ENCODE results near the gene SYTL5. TPM values are rescaled to one million over a fixed set of nuclear protein-coding genes. Genes with fewer than 3 reads are reported as not detected.

Gene SYTL5
- total RNA-seq, 3 donors from 2014 or later, result 0.05 TPM; not detected in 2

GRCh38 chrX:38050806-38051205 lies 44.5 kb downstream of the SYTL5 start:
- DNase-seq (no peak), ATAC-seq (no peak)
- Mint-ChIP-seq H3K4me1 (ENCODE audit: low read depth) (no peaks in the 10 kb centered on the region), H3K27me3 (ENCODE audit: low read depth) (peaks cover 2% of the 10 kb centered on the region), H3K4me3 (no peak overlapping the region), H3K9me3 (no peaks in the 10 kb centered on the region), H3K36me3 (ENCODE audit: insufficient read depth) (no peaks in the 10 kb centered on the region)

GRCh38 chrX:38052096-38052495 lies 45.7 kb downstream of the SYTL5 start:
- Mint-ChIP-seq H3K4me1 (ENCODE audit: low read depth) (no peaks in the 10 kb centered on the region), H3K27me3 (ENCODE audit: low read depth) (peaks cover 2% of the 10 kb centered on the region), H3K4me3 (no peak overlapping the region), H3K36me3 (ENCODE audit: insufficient read depth) (no peaks in the 10 kb centered on the region), H3K9me3 (no peaks in the 10 kb centered on the region)
- peak; percentile 34 to 70 for ATAC-seq
- DNase-seq, result no peak

DNA sequence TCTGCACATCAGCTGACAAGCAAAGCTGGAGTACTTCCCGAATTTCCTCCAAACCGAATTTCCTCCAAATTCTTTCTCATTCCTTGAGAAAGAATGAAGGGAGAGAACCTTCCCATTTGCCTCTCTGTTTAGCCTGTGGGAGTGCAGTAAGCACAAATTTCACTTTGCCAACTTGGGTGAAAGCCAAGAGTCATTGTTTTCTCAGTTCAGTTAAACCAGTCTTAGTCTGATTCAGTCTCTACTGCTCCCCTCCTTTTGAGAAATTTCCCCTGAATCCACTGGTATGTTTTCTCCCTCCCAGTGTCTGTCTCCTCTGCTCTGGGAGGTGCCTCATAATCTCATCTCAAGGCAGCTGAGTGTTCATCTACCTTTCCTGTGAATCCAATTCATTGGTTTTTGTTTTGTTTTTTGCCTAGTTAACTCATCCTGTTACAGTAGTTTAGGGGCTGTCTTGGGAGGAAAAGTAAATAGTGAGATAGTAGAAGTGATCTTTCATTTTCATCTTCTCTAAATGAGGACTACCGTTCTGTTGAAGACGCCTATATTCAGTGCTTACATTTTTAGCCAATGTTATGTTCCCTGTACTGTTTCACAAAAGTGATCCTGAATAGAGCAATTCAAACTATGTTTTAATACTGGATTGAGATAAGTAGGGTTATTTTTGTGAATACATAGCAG lies 49.0 kb downstream of the SYTL5 start:
- H3K9me3 Mint-ChIP-seq, result no peaks in the 10 kb centered on the region
- ATAC-seq, result no peak

GRCh38 chrX:38060331-38060878 lies 54.1 kb downstream of the SYTL5 start:
- H3K4me1 Mint-ChIP-seq (ENCODE audit: low read depth), result no peaks in the 10 kb centered on the region
- H3K9me3 Mint-ChIP-seq, result no peaks in the 10 kb centered on the region
- no peaks in the 10 kb centered on the region for H3K27me3 Mint-ChIP-seq (ENCODE audit: low read depth)
- DNase-seq (no peak), ATAC-seq (no peak)
- H3K4me3 Mint-ChIP-seq, result no peak overlapping the region
- no peaks in the 10 kb centered on the region for H3K36me3 Mint-ChIP-seq (ENCODE audit: insufficient read depth)

More for the DNA sequence above, 49.0 kb downstream of the SYTL5 start:
- Mint-ChIP-seq H3K27me3 (ENCODE audit: low read depth) (peaks cover 2% of the 10 kb centered on the region), H3K36me3 (ENCODE audit: insufficient read depth) (no peaks in the 10 kb centered on the region), H3K4me1 (ENCODE audit: low read depth) (no peaks in the 10 kb centered on the region), H3K4me3 (no peak overlapping the region)
- no peak for DNase-seq

- DNase-seq, result no peak
- H3K4me3 Mint-ChIP-seq, result no peak overlapping the region
Measured at GRCh38 chrX:38061335-38061734, 55.0 kb downstream of the SYTL5 start.

GRCh38 chrX:38066934-38067333 lies 60.6 kb downstream of the SYTL5 start:
- Mint-ChIP-seq H3K4me3 (no peak overlapping the region), H3K27me3 (ENCODE audit: low read depth) (no peaks in the 10 kb centered on the region), H3K36me3 (ENCODE audit: insufficient read depth) (no peaks in the 10 kb centered on the region), H3K4me1 (ENCODE audit: low read depth) (no peaks in the 10 kb centered on the region), H3K9me3 (no peaks in the 10 kb centered on the region)
- ATAC-seq (no peak), DNase-seq (no peak)

More at GRCh38 chrX:38061335-38061734, 55.0 kb downstream of the SYTL5 start:
- Mint-ChIP-seq H3K36me3 (ENCODE audit: insufficient read depth) (no peaks in the 10 kb centered on the region), H3K27me3 (ENCODE audit: low read depth) (no peaks in the 10 kb centered on the region), H3K4me1 (ENCODE audit: low read depth) (no peaks in the 10 kb centered on the region), H3K9me3 (no peaks in the 10 kb centered on the region)
- ATAC-seq, result no peak

- ATAC-seq (no peak), DNase-seq (no peak)
- Mint-ChIP-seq H3K9me3 (no peaks in the 10 kb centered on the region), H3K27me3 (ENCODE audit: low read depth) (no peaks in the 10 kb centered on the region), H3K4me3 (no peak overlapping the region), H3K36me3 (ENCODE audit: insufficient read depth) (no peaks in the 10 kb centered on the region), H3K4me1 (ENCODE audit: low read depth) (no peaks in the 10 kb centered on the region)
Measured at GRCh38 chrX:38069273-38069672, 62.9 kb downstream of the SYTL5 start.

DNA sequence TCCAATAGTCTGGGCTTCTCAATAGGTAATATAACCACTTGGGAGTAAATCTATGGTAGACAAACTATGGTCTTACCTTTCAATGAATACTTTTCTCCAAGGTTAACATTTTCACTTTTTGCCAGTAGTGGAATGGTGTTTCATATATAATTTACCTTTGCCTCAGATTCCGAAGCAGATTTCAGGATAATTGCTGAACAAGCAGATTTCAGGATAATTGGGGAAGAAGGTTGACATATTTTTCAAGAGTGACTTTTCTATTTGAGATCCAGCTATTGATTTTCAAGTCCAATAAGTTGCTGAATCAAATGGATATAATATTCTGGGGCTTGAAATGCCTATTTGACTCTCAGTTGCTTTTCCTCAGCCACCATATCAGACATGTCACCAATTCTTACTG lies 63.6 kb downstream of the SYTL5 start:
- DNase-seq (no peak), ATAC-seq (no peak)
- Mint-ChIP-seq H3K4me1 (ENCODE audit: low read depth) (no peaks in the 10 kb centered on the region), H3K27me3 (ENCODE audit: low read depth) (no peaks in the 10 kb centered on the region), H3K9me3 (no peaks in the 10 kb centered on the region), H3K36me3 (ENCODE audit: insufficient read depth) (no peaks in the 10 kb centered on the region), H3K4me3 (no peak overlapping the region)

DNA sequence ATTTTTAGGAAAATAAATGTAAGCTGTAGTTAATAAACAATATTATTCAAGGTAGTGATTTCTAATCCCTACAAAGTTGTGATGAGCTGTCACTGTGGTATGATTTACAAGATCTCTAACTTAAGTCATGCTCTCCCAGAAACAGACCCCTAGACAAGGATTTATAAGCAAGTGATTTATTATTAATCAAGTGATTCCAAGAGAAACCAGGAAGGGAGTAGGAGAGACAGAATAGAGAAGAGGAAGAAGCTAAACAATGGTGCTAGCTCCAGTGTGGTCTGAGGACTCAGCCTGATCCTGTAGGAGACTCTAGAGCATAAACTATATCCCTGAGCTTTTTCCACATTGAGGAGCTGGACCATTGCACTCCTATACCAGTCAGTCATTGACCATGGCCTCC lies 73.1 kb downstream of the SYTL5 start:
- no peaks in the 10 kb centered on the region for H3K4me1 Mint-ChIP-seq (ENCODE audit: low read depth)
- peaks cover 2% of the 10 kb centered on the region for H3K27me3 Mint-ChIP-seq (ENCODE audit: low read depth)
- H3K4me3 Mint-ChIP-seq, result no peak overlapping the region
- ATAC-seq, result no peak
- DNase-seq, result no peak
- no peaks in the 10 kb centered on the region for H3K36me3 Mint-ChIP-seq (ENCODE audit: insufficient read depth)
- H3K9me3 Mint-ChIP-seq, result no peaks in the 10 kb centered on the region

GRCh38 chrX:38080808-38081207 lies 74.5 kb downstream of the SYTL5 start:
- Mint-ChIP-seq H3K27me3 (ENCODE audit: low read depth) (peaks cover 2% of the 10 kb centered on the region), H3K4me3 (no peak overlapping the region), H3K36me3 (ENCODE audit: insufficient read depth) (no peaks in the 10 kb centered on the region), H3K4me1 (ENCODE audit: low read depth) (no peaks in the 10 kb centered on the region), H3K9me3 (no peaks in the 10 kb centered on the region)
- ATAC-seq (no peak), DNase-seq (no peak)

DNA sequence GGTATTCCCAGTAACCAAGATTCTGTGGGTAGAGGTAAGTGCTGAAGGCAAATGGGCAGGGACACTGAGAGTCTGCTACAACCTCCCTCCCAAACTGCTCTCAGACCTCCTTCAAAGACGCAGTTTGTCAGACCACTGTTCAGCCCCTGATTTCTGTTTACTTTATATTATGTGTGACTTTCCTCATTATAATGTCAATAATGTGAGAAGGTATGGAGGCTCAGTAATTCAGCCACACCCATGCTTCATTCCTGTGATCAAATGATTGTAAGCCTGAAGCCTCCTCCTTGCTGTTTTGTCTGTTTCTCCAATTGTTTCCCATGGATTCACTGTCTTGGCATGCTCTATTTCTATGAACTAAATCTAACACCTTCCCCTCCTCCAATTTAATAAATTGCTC lies 75.6 kb downstream of the SYTL5 start:
- no peak for DNase-seq
- no peaks in the 10 kb centered on the region for H3K9me3 Mint-ChIP-seq
- no peaks in the 10 kb centered on the region for H3K36me3 Mint-ChIP-seq (ENCODE audit: insufficient read depth)
- H3K27me3 Mint-ChIP-seq (ENCODE audit: low read depth), result peaks cover 2% of the 10 kb centered on the region
- ATAC-seq, result no peak
- H3K4me3 Mint-ChIP-seq, result no peak overlapping the region
- H3K4me1 Mint-ChIP-seq (ENCODE audit: low read depth), result no peaks in the 10 kb centered on the region

DNA sequence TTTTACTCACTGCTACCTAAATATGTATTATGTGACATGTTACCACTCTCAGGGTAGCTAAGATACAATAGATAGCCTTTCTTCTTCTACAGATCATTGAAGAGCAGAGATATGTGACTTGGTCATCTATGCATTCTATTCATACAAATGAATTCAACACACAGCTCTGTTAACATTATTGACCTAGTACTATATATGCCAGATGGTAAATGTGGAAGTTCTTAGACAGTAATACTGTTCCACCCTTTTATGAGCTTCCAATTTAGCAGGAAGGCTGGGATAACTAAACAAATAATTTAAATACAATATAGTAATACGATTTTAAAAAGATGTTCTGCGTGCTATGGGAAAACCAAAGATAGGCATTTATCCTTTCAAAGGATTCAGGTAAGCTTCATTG lies 76.0 kb downstream of the SYTL5 start:
- ATAC-seq (no peak), DNase-seq (no peak)
- Mint-ChIP-seq H3K4me3 (no peak overlapping the region), H3K27me3 (ENCODE audit: low read depth) (peaks cover 2% of the 10 kb centered on the region), H3K4me1 (ENCODE audit: low read depth) (no peaks in the 10 kb centered on the region), H3K36me3 (ENCODE audit: insufficient read depth) (no peaks in the 10 kb centered on the region), H3K9me3 (no peaks in the 10 kb centered on the region)

DNA sequence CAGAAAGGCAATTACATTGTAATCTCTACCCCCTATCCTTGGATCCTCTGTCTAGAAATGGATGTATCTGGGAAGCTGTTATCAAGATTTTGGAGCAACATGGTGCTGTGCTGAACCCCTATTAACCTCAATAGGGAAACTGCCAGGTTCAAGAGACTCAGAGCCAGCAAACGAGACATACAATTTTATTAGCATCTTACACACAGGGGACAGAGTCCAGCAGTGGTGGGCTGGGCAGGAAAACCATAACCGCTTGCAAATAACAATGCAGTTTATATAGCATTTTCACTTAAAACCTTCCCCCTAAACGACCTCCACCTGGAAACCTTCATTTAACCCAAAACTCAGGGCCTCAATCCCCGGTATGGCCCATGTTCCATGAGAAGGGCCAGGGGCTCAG lies 79.5 kb downstream of the SYTL5 start:
- ATAC-seq, result no peak
- no peaks in the 10 kb centered on the region for H3K9me3 Mint-ChIP-seq
- no peaks in the 10 kb centered on the region for H3K36me3 Mint-ChIP-seq (ENCODE audit: insufficient read depth)
- no peaks in the 10 kb centered on the region for H3K4me1 Mint-ChIP-seq (ENCODE audit: low read depth)
- H3K4me3 Mint-ChIP-seq, result no peak overlapping the region
- no peak for DNase-seq
- H3K27me3 Mint-ChIP-seq (ENCODE audit: low read depth), result peaks cover 2% of the 10 kb centered on the region

GRCh38 chrX:38086451-38087215 lies 80.3 kb downstream of the SYTL5 start:
- peaks cover 2% of the 10 kb centered on the region for H3K27me3 Mint-ChIP-seq (ENCODE audit: low read depth)
- H3K4me1 Mint-ChIP-seq (ENCODE audit: low read depth), result no peaks in the 10 kb centered on the region

GRCh38 chrX:38087594-38087993 lies 81.2 kb downstream of the SYTL5 start:
- no peaks in the 10 kb centered on the region for H3K4me1 Mint-ChIP-seq (ENCODE audit: low read depth)
- ATAC-seq, result no peak
- H3K9me3 Mint-ChIP-seq, result no peaks in the 10 kb centered on the region
- H3K36me3 Mint-ChIP-seq (ENCODE audit: insufficient read depth), result no peaks in the 10 kb centered on the region
- no peak for DNase-seq
- H3K27me3 Mint-ChIP-seq (ENCODE audit: low read depth), result peaks cover 1% of the 10 kb centered on the region
- H3K4me3 Mint-ChIP-seq, result no peak overlapping the region

More at GRCh38 chrX:38086451-38087215, 80.3 kb downstream of the SYTL5 start:
- Mint-ChIP-seq H3K36me3 (ENCODE audit: insufficient read depth) (no peaks in the 10 kb centered on the region), H3K9me3 (no peaks in the 10 kb centered on the region), H3K4me3 (no peak overlapping the region)
- DNase-seq (no peak), ATAC-seq (no peak)

Data from activated T-cell treated with anti-CD3 and anti-CD28 coated beads, Interleukin-2, amount 50 U/mL, for 4 hours (primary cell).